HL-60 (cell line): ENCODE measurements around the gene SCYGR6.
"Not testable (repeated sequence)": the region's sequence is repeated elsewhere in the genome, so short reads cannot be mapped to it uniquely, and the experiment has no call there.

Source experiments
- DNase-seq, 2 experiments: peaks; one replicate each; pipeline ENCODE4 v3.0.0-alpha.2; 2010 to 2020; ENCODE audit warnings: low read depth in 1 of 2, low spot score in 1 of 2
- H3K27ac ChIP-seq: fragments of 250-450 bp; sonication (Bioruptor Pico); replicated peaks from 2 replicates; pipeline ENCODE4 v1.5.1; 2020; ENCODE audit warnings: mild to moderate bottlenecking, moderate library complexity
- H3K27me3 ChIP-seq: fragments of 250-450 bp; sonication (Bioruptor Pico); 2 replicates; pipeline ENCODE4 v1.5.1; 2021; ENCODE audit warnings: mild to moderate bottlenecking, moderate library complexity; ENCODE audit not compliant: insufficient read depth, poor library complexity, severe bottlenecking
- H3K4me3 ChIP-seq: replicated peaks from 2 replicates; pipeline ENCODE4 v1.5.1; 2011; ENCODE audit warnings: mild to moderate bottlenecking, control low read depth, low read length; ENCODE audit not compliant: insufficient read depth
- CTCF ChIP-seq: IDR thresholded peaks from one replicate; pipeline ENCODE4 v1.5.1; 2011; ENCODE audit warnings: low read length, control low read depth, inconsistent platforms; ENCODE audit not compliant: insufficient read depth
- GABPA ChIP-seq: IDR thresholded peaks from 2 replicates; pipeline ENCODE4 v1.6.1; 2012; ENCODE audit warnings: low read depth
- POLR2AphosphoS5 ChIP-seq: IDR thresholded peaks from 2 replicates; pipeline ENCODE4 v1.6.1; 2012; ENCODE audit warnings: low read depth
- REST ChIP-seq: IDR thresholded peaks from 2 replicates; pipeline ENCODE4 v1.6.1; 2012; ENCODE audit warnings: low read depth; ENCODE audit not compliant: insufficient replicate concordance
- SPI1 ChIP-seq: IDR thresholded peaks from 2 replicates; pipeline ENCODE4 v1.6.1; 2012; ENCODE audit warnings: low read depth, mild to moderate bottlenecking, borderline replicate concordance

Gene SCYGR6

GRCh38 chr2:227765788-227766372, 41.3 kb upstream of the SCYGR6 start:
- TF ChIP-seq SPI1 (no peak), POLR2AphosphoS5 (no peak), REST (no peak), GABPA (no peak), CTCF (no peak)
- no peak overlapping the region for H3K27ac ChIP-seq

GRCh38 chr2:227761740-227762476, 37.4 kb upstream of the SCYGR6 start:
- TF ChIP-seq CTCF, result no peak
- TF ChIP-seq REST, result no peak
- TF ChIP-seq SPI1, result no peak
- TF ChIP-seq POLR2AphosphoS5, result no peak
- TF ChIP-seq GABPA, result no peak
- H3K27me3 ChIP-seq, result no peaks in the 10 kb centered on the region
- no peak overlapping the region for H3K27ac ChIP-seq
- H3K4me3 ChIP-seq, result no peak overlapping the region
- no peak for DNase-seq

More at GRCh38 chr2:227765788-227766372, 41.3 kb upstream of the SCYGR6 start:
- no peak for DNase-seq
- H3K4me3 ChIP-seq, result no peak overlapping the region
- no peaks in the 10 kb centered on the region for H3K27me3 ChIP-seq

- TF ChIP-seq REST, result no peak
- no peak for TF ChIP-seq CTCF
- TF ChIP-seq GABPA, result no peak
- Histone ChIP-seq H3K4me3 (no peak overlapping the region), H3K27ac (no peak overlapping the region), H3K27me3 (no peaks in the 10 kb centered on the region)
- no peak for DNase-seq
These were observed 35.0 kb upstream of the SCYGR6 start for GRCh38 chr2:227759411-227760118.

GRCh38 chr2:227756261-227756660, 31.7 kb upstream of the SCYGR6 start:
- not testable (repeated sequence) for H3K27ac ChIP-seq, H3K27me3 ChIP-seq, DNase-seq, H3K4me3 ChIP-seq
